HuH-7 (cell line): ENCODE results near the gene ELOF1.
A peak's percentile ranks its signal among the peaks of the same experiment; 100 is the strongest.

ENCODE experiments used
- DNase-seq: peaks from one replicate; pipeline ENCODE4 v3.0.0; 2011; ENCODE audit warnings: low spot score

Gene ELOF1

GRCh38 chr19:11534948-11535347 lies 24.1 kb downstream of the ELOF1 start:
- no peak for DNase-seq

- DNase-seq = no peak
Observed at GRCh38 chr19:11534538-11534937, 24.5 kb downstream of the ELOF1 start.

- DNase-seq = no peak
Observed at GRCh38 chr19:11530432-11530831, 28.6 kb downstream of the ELOF1 start.

GRCh38 chr19:11528551-11529341 lies 30.3 kb downstream of the ELOF1 start, which contains the start of gene ECSIT:
Gene ECSIT (minus strand): TSS chr19:11529134. CDS start chr19:11519170, 9,964 bp downstream.
- DNase-seq = peak; percentile 93

- DNase-seq = no peak
Observed at GRCh38 chr19:11519138-11519537, 39.9 kb downstream of the ELOF1 start.

- no peak for DNase-seq
Observed at GRCh38 chr19:11513946-11514345, 45.1 kb downstream of the ELOF1 start.

GRCh38 chr19:11510444-11510843 lies 48.6 kb downstream of the ELOF1 start:
- DNase-seq = no peak

- no peak for DNase-seq
Observed at GRCh38 chr19:11507370-11508078, 51.5 kb downstream of the ELOF1 start.

GRCh38 chr19:11506967-11507366 lies 52.1 kb downstream of the ELOF1 start:
- DNase-seq = no peak

GRCh38 chr19:11506101-11506555 lies 52.9 kb downstream of the ELOF1 start:
- DNase-seq = no peak

- DNase-seq = peak; percentile 95
Observed at GRCh38 chr19:11505504-11506100, 53.4 kb downstream of the ELOF1 start, which contains the start of gene ZNF653. Gene ZNF653 (minus strand): TSS chr19:11505839. CDS start chr19:11505786, 53 bp downstream.

- peak; percentile 86 for DNase-seq
Observed at GRCh38 chr19:11505032-11505503, 54.0 kb downstream of the ELOF1 start.

GRCh38 chr19:11504502-11505031 lies 54.5 kb downstream of the ELOF1 start:
- DNase-seq = no peak
